ENCODE data around the gene RAPGEF5.

The RAPGEF5 gene

DNA sequence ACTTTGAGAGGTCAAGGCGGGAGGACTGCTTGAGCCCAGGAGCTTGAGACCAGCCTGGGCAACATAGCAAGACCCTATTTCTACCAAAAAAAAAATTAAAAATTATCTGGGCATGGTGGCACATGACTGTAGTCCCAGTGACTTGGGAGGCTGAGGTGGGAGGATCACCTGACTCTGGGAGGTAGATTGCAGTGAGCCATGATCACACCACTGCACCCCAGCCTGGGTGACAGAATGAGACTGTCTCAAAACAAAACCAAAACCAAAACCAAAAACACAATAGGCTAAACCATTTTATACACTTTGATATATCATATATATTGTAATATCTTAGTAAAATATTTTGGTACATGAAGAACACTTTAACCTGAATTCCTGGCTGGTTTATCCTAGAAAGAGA is 101.6 kb downstream of the RAPGEF5 start:
- DNase-seq = peak in 1 of 2 donors; percentile 8

DNA sequence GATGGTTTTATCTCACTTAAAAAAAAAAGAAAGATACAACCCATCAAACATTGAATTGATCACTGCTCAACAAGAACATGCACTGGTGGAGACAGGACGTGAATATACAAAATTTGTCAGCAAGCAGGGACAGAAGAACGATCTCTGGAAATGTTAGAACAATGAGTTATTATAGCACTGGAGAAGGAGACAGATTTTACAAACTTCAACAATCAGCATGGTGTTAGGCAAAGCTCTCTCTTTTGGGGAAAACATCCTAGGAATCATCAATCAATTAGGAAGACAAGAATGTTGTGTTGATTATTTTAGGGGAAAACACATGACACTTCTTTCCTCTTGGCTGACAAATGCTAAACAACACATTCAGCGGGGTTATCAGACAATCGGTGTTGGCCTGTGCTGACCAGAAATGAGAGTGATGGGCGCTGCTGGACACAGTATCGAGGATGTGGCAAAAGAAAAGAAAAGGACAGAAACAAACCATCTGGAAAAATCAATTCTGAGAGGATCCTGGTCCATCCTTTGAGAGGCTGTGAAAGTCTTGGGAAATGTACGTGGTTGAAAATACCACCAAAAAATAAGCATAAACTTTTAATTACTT is 103.9 kb downstream of the RAPGEF5 start:
- no peak for DNase-seq

DNA sequence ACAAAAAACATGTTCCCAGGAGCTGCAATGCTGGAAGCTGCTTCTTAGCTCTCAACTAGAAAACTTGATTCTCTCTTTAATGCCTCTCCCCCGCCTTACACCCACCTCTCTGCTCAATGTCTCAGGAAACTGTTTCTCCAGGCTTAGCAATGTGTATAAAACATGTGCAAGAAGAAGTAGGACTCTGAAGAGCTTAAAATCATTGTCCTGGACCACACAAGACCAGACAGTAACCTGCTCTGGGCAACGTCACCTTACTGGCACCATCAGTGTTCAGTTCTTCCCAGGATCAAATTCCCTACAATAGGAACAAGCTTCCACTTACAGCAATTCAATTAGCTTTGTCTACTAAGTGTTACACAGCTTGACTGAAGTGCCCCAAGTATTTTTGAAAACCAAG is 104.9 kb downstream of the RAPGEF5 start:
- no peak for DNase-seq

DNA sequence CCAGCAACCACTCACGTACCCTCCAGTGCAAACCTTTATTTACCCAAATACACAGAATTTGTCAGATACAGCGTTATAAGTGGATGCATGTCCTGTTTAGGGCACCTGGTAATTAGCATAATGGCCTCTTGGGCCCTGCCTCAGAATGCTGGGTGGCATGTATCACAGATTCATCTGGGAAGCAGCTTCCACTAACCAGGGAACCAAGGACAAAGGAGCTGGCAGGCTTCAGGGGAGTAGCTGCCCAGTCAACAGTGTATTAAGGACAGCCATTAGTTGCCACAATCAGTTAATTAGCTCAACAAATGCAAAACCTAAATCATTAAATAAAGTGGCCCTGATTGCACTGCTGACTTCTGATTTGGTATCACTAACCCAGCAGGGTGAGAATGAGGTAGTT is 105.7 kb downstream of the RAPGEF5 start:
- DNase-seq = no peak

DNA sequence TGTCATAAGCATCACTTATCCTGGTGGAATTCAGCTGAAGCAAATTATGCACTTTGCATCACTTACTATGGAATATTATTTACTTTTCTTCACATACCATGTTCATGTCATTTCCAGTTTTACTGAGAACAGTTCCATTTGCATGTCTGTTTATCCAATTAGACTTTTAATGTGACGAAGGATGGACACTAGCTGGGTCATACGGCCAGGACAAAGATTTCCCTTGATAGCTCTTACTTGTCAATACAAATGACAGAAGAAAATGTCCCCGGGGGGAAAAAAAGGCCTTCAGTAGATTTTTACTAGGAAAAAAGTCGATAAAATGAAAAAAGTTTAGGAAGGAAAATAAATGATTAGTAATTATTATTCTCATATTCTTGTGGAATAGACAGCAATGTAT is 106.6 kb downstream of the RAPGEF5 start:
- DNase-seq = no peak

DNA sequence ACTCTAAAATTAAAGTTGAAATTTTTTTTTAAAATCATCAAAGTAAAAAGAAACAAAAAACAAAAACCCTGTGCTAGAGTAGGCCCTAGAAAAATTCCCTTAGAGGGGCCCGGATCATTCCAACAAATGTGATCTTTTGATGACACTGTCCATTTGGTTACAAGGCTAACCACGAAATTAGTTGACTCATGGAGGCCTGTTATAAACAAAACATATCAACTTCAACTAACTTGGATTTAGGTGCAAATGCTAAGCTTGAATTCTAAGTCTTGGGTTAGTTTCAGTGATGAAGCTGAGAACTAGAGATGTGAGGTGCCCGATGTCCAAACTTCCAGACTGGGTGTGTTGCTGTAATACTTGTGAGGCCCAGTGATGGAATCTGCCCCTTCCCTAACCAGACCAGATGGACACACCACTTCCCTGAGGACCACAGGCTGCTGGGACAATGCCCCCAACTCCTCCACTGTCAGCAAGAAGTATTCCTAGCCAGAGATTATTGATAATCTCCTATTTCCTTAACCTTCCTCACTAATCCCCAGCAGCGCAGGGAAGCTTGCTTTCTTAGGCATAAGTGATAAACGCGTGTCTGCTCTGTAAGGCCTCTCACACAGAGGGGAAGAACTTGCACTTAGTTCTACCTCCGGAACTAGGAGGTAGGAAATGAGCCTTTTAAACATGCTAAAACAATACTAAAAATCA is 108.7 kb downstream of the RAPGEF5 start:
- DNase-seq = no peak

DNA sequence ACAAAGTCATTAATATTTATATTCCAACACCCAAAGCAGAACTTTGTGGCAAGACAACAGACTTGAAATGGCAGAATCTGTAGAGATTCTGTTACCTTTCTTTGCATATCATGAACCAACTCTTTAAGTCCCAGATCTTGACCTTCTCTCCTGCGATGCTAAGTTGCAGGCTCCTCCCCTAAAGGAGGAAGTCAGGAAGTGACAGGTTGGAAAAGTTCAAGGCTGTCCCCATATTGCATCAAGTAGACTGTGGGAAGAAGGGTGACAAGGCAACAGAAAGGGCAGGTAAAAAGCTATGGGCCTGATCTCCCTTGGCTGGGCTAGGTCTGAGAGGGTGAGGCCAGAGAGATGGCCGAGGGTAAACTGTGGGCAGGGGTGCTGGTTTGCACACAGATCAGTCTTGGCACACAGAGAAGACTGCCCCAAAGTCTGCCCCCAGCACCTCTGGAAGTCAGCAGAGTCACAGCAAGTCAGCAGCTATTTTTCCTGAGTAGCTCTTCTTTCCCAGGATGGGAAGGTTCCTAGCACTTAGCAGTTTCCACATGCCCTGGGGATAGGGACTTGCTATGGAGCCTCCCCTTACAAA is 115.1 kb downstream of the RAPGEF5 start:
- DNase-seq = no peak

DNA sequence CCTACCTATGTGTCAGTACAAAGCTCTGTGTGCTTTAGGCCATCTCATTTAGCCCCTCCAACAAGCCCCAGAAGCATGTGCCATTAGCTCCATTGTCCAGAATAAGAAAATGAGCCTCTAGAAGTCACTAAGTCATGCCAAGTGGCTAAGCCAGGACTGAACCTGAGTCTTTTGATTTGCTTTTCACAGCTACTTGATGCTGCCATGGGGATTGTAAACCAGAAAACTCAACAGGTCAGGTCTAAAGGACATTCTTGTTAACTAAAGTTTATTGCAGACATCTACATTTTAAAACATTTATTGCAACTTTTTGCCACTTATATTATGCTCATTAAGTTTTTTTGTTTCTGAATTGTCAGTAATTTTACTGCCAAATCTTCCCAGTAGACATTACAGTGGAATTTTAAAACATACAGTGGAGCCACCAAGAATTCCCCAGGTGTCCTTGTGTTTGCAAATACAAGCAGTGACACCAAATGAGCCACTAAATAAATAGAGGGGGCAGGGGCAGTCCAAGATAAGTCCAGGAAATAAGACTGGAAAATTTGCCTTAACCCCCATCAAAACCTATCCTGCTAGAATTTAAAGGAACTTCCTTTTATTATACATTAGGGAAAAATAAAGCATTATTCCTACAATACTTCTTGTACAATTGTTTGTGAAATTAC is 115.9 kb downstream of the RAPGEF5 start:
- no peak for DNase-seq

DNA sequence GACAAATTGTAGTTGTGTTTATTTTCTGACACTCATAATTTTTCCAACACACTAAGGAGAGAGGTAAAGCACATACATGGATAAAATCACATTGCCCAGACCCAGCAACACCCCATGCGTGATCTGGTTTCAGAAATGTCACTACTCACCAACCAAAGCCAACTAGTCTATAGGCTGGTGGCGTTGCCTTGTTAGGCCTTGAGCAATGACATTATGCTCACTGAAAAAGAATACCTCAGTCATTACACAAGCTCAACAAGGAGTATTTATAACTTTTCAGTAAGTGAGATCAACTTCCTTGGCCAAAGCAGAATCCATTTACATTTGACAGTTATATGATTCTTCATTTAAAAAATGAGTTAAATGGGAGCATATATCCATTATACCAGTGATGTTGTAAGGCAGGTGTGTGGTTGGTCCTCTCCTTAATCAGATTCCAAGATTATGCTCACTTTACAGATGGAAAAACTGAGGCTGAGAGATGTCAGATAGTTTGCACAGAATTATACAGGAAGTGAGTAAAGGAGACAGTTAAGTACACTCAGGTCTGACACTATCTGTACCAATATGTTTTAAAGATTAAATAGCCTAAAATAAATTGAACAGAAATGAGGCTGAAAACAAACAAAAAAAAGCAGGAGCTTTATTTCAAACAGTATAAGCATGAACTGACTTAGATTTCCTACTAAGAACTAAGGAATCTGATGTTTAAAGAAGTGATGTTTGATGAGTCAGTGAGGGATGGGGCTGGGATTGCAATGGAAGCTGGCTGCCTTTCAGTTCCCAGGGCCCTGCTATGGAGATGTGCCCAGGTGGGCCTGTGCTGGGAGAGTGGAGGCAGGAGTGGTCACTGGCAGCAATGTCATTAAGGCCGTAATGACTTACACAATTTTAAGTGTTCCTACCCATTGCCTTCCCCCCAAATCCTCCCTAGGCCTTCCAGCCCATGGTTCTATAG is 118.3 kb downstream of the RAPGEF5 start:
- no peak for DNase-seq

DNA sequence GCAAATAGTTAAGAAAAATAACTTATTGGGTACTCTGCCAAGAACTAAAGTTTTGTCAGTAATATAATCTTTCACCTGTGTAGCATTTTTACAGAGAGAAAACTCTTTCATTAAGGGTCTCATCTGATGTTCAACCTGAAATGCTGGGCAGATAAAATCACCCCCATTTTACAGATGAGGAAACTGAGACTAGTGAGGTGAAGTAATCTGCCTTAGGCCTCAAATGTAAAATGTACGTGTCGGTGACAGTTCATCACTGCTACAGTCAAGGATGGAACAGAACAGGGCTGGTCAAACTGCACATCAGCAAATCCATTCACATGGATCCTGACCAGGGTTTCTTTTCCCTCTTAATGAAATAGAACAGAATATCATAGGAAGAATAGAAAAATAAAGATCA is 121.8 kb downstream of the RAPGEF5 start:
- no peak for DNase-seq

DNA sequence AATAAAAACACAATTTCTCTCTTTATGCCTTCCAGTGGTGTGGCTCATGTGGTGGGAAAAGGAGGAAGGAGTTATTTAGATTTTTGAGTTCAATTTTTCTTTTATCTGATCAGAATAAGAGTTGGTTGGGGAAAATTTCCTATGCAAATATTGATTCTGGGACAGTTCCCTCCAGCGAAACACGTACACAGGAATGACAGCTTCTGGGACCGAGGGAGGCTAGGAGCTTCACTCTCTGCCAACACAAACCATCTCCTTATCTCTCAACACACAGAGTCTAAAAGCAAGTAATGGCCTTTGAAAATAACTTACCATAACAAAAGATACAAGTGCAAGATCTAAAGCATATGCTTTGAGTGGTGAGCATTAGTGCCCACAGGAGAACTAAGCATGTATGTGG is 122.7 kb downstream of the RAPGEF5 start:
- no peak for DNase-seq

DNA sequence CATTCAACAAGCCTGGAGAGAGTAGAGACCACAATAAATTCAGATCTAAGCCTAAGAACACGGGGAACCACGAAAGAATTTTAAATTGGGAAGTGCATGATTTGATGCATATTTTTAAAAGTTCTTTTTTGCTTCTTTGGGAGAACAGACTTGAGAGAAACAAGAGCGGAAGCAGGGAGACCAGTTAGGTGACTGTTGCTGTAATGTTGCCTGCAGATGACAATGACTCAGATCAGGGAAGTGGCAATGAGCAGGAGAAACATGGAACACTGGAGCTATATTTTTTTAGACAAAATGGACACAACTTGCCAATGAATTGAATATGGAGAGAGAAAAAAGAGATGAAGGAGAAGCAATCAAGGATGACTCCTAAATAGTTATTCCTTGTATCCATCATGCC is 125.1 kb downstream of the RAPGEF5 start:
- no peak for DNase-seq

DNA sequence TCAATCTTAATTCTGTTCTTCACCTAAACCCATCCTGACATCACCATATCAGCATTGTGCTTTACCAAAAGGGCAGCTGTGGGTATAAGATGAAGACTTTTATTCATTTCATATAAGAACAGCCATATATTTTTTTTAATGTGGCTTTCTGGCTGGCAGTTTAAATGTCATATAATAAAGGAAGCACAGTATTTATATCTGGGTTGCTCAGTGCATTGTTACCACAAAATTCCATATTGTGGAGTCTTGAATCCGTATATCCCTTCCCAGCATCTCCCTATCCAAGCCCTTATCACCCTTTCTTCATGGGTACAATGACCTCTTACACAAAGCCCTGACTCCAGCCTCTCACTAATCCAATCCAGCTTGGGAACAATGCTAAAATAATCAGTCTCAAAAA is 125.8 kb downstream of the RAPGEF5 start:
- no peak for DNase-seq

DNA sequence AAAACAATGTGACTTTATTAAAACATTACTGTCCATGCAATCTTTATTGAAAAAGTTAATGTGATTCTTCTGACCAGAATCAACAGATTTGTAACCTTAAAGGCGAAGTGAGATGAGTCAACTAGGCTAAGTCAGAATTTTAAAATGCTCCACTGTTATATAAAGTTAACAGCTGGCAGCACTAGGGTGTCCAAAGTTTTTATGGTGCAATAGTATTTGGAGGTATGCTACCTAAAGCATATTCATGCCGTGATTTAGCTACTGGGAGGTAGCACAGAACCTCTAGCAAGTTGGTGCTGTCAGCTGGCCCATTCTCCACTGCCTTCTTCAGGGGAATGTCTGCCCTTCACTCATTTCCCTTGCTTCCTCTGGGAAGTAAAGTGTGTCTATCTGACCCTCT is 126.7 kb downstream of the RAPGEF5 start:
- DNase-seq = no peak

DNA sequence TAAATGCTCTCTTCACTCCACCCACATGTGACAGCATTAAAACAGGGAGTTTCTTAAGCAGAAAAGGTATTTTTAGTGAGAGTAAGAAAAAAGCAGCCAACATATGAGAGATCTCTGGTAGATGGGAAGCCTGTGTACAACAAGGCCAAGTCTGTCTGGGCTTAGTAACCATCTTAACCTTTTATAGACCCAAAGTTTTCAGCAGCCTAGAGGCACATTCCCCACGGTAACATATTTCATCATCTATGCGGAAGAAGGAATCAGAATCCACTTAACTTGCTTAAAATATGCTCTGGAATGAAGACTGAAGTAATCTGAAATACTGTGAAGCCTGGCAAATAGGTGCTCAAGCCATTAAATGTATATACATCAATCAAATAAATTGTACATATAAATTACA is 127.8 kb downstream of the RAPGEF5 start:
- DNase-seq = no peak

DNA sequence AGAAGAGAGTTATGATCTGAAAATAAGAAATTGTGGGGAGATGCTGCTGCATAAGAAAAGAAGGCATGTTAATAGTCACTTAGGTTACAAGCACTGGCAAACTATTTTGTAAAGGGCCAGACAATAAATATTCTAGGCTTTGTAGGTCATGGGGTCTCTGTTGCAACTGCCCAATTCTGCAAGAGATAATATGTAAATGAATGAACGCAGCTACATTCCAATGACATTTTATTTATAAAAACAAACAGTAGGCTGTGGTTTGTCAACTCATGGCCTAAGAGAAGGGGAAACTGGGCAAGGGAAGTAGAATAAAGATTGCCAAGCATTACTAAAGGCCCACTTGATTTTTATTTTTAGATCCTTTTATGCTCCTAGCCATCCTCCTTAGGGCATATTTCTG is 133.1 kb downstream of the RAPGEF5 start:
- no peak for DNase-seq

DNA sequence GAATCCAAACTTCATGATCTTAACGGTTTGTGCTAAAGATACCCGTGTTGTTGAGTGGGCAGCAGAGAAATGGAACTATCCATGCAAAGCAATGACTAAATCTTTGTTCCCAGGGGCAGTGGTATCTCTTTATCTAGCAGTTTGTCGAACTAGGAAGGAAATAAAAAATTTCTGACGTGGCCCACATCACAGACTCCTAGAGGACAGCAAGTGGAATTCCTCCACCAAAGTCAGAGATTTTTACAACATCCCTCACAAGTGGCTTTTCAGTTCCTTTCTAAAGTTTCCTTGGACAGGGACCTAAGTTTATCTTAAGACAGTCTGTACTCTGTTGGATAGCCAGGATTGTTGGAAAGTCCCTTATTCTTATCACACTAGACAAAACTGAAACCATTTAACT is 136.0 kb downstream of the RAPGEF5 start:
- DNase-seq = no peak

DNA sequence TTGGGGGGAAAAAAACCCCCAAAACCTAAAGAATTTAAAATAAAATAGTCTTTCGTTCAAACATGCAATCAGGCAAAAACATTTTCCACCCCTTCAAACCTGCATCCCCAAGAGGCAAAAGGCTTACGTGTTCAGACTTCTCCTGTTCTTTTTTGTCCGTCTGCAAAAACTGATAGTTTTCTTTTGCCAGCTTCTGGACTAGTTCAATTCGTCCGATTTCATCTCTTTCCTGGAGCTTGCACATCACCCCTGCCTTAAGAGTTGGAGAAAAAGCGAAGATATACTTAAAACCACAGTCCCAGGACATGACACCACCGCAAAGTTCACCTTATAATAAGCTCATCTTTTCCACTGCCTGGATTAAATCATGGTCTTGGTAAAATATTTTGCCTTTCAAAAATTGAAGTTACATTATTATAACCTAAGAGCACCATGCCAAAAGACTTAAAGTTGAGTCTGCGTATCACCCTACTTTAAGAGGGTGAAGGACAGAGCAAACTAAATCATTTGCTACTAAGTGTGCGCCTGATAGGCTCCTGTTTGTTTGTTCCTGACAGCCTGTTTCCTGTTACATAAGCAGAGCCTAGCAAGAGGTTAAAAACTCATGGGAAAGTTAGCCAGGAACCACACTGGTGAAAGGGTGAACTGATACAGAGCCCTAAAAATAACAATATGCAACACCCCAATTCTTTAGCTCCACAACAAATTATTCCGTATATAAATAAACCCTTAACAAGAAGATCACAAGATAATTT is 137.0 kb downstream of the RAPGEF5 start:
- no peak for DNase-seq

DNA sequence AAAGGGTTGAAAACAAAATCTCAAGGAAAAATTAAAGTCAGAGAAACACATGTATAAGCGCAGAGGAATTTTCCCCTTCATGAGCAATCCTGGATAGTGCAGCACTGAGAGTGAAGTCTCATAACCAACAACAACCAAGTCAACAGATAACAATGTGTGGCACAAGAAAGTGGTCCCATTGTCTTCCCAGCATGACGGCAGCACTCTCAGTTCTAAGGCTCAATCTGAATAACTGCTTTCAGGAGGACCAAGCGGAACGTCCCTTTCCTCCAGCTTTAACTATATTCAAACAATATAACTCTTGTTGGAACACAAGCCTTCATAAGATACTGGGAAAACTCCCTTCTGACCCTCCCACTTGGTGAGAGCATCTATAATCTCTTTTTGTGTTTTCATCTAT is 137.9 kb downstream of the RAPGEF5 start:
- DNase-seq = no peak

DNA sequence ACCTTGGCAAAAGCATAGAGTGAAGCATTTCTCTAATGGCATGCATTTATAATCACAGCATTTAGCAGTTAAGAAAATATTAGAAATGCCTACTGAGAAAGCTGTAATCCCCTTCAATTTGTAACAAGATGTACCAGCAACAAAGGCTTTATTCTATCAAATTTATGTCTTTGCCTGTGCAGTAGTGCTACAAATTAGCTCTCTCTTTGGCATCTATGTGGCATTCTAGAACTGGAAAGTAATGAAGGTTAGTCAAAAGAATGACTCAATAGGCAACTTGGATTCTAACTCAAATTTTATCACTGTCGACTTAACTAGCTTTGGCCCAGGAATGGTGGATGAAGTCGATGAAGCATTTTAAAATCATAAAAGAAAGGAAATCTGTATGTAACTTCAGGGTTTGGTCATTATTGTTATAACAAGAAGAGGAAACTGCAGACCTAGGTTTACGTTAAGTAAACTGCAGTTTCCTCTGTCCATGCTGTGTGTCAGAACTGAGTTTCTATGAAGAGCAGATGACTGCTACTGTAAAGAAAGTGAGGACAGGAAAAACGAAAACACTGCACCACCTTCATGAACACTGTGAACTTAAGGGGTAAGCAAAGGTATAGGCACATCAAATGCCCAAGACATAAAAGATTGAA is 140.0 kb downstream of the RAPGEF5 start:
- DNase-seq = no peak

DNA sequence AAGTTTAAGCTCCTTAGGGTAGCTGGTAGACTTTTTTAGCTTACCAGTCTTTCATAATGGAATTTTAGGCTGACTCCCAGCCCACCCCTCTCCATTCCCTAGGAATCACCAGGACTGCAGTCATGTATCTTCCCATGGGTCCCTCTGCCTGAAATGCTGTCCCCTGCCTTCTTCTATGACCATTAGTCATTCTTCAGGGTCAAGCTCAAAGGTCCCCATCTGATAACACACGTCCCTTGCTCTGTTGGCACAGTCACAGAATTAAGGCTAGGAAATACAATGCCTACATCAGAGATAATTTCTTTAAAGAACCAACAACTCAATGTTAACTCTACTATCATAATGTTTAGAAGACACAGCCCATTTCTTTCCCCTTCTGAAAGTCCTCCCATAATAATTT is 140.6 kb downstream of the RAPGEF5 start:
- no peak for DNase-seq

DNA sequence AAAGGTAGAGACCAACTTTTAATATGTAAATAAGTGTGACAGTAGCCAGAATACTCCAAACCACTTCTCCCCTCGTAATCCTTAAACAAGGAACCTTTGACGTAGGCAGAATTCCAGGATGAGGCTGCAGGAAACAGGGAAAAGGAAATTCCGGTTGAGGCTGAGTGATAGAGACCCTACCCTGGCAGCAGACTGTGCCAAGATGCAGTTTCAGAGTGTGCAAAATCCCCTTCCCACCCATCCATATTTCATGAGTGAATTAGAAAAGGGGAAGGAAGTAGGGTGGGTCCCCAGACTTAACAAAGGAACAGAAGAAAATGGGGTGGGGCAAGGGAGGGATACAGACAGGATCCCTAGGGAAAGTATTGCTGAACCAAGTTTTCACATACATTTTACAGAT is 143.0 kb downstream of the RAPGEF5 start:
- DNase-seq = no peak
